Astrocyte (in vitro differentiated cells and primary cell): ENCODE data around the gene UBL4B. TPM values are rescaled to one million over a fixed set of nuclear protein-coding genes. Genes with fewer than 3 reads are reported as not detected.

Experiments
- DNase-seq: peaks from one replicate; pipeline ENCODE4 v3.0.0-alpha.2; 2010; ENCODE audit warnings: low read depth
- FAIRE-seq: peaks from 2 replicates; lab custom pipeline; 2011; peaks lifted over from hg19 to GRCh38; lab: Jason Lieb, UNC
- H2AFZ ChIP-seq: 2 replicates; pipeline ENCODE4 v1.6.0; 2012; ENCODE audit warnings: low read depth, low read length, inconsistent platforms
- H3K27ac ChIP-seq: 2 replicates; pipeline ENCODE4 v1.5.1; 2011; ENCODE audit warnings: low read depth, low read length, inconsistent platforms
- H3K27me3 ChIP-seq: 2 replicates; pipeline ENCODE4 v1.6.0; 2011; ENCODE audit warnings: low read length, inconsistent platforms; ENCODE audit not compliant: insufficient read depth
- H3K36me3 ChIP-seq: 2 replicates; pipeline ENCODE4 v1.5.1; 2011; ENCODE audit warnings: low read length, inconsistent platforms; ENCODE audit not compliant: insufficient read depth
- H3K4me1 ChIP-seq: 2 replicates; pipeline ENCODE4 v1.5.1; 2011; ENCODE audit warnings: low read length, inconsistent platforms; ENCODE audit not compliant: insufficient read depth
- H3K4me2 ChIP-seq: 2 replicates; pipeline ENCODE4 v1.6.0; 2012; ENCODE audit warnings: low read length, inconsistent platforms
- H3K4me3 ChIP-seq: 2 replicates; pipeline ENCODE4 v1.5.1; 2011; ENCODE audit warnings: low read depth, mild to moderate bottlenecking, low read length, inconsistent platforms; ENCODE audit not compliant: insufficient read depth
- H3K79me2 ChIP-seq: 2 replicates; pipeline ENCODE4 v1.6.0; 2012; ENCODE audit warnings: mild to moderate bottlenecking, low read length, inconsistent platforms; ENCODE audit not compliant: insufficient read depth
- H3K9ac ChIP-seq: 2 replicates; pipeline ENCODE4 v1.6.0; 2012; ENCODE audit warnings: mild to moderate bottlenecking, low read length, inconsistent platforms
- H3K9me3 ChIP-seq: 2 replicates; pipeline ENCODE4 v1.5.1; 2012; ENCODE audit warnings: low read depth, mild to moderate bottlenecking, low read length, inconsistent platforms; ENCODE audit not compliant: insufficient read depth
- H4K20me1 ChIP-seq: 2 replicates; pipeline ENCODE4 v1.6.0; 2012; ENCODE audit warnings: low read length, inconsistent platforms; ENCODE audit not compliant: insufficient read depth
- H3K27ac Mint-ChIP-seq: one replicate; pipeline ENCODE4 v1.8.0; 2021; ENCODE audit warnings: mild to moderate bottlenecking, mixed read lengths; ENCODE audit not compliant: unreplicated experiment
- H3K27me3 Mint-ChIP-seq: one replicate; pipeline ENCODE4 v1.8.0; 2021; ENCODE audit warnings: low read depth, mixed read lengths; ENCODE audit not compliant: unreplicated experiment
- H3K36me3 Mint-ChIP-seq: one replicate; pipeline ENCODE4 v1.8.0; 2021; ENCODE audit warnings: low read depth, mixed read lengths; ENCODE audit not compliant: unreplicated experiment
- H3K4me1 Mint-ChIP-seq: one replicate; pipeline ENCODE4 v1.8.0; 2021; ENCODE audit warnings: low read depth, mixed read lengths; ENCODE audit not compliant: unreplicated experiment
- H3K4me3 Mint-ChIP-seq: one replicate; pipeline ENCODE4 v1.8.0; 2021; ENCODE audit warnings: mild to moderate bottlenecking, moderate library complexity, mixed read lengths; ENCODE audit not compliant: unreplicated experiment
- H3K9me3 Mint-ChIP-seq: one replicate; pipeline ENCODE4 v1.8.0; 2021; ENCODE audit warnings: mild to moderate bottlenecking, mixed read lengths; ENCODE audit not compliant: unreplicated experiment
- CTCF ChIP-seq: IDR thresholded peaks from 2 replicates; pipeline ENCODE4 v1.5.1; 2011; ENCODE audit warnings: low read depth, mild to moderate bottlenecking, inconsistent platforms, low read length, moderate library complexity; ENCODE audit not compliant: insufficient read depth
- EZH2 ChIP-seq: IDR thresholded peaks from 2 replicates; pipeline ENCODE4 v1.6.1; 2012; ENCODE audit warnings: mild to moderate bottlenecking, low read length, inconsistent platforms; ENCODE audit not compliant: insufficient read depth
- total RNA-seq: library from RNA; stranded (reverse); gene quantifications from 2 replicates; pipeline ENCODE4 v1.2.1, GENCODE V29; 2021

The UBL4B gene
- total RNA-seq, 1 donor from 2014 or later: not detected

GRCh38 chr1:110114173-110114572, 1.9 kb downstream of the UBL4B start:
- FAIRE-seq: no peak
- H4K20me1 ChIP-seq: no peaks in the 10 kb centered on the region

GRCh38 chr1:110114784-110115183, 2.5 kb downstream of the UBL4B start:
- Histone ChIP-seq H3K9me3 (no peaks in the 10 kb centered on the region), H3K4me1 (no peaks in the 10 kb centered on the region), H3K4me3 (no peak overlapping the region), H3K27ac (no peak overlapping the region), H3K9ac (no peak overlapping the region), H4K20me1 (no peaks in the 10 kb centered on the region), H3K79me2 (no peaks in the 10 kb centered on the region), H2AFZ (no peak overlapping the region), H3K4me2 (no peak overlapping the region), H3K27me3 (peaks cover 21% of the 10 kb centered on the region), H3K36me3 (no peaks in the 10 kb centered on the region)
- H3K9me3 Mint-ChIP-seq: peaks cover 2% of the 10 kb centered on the region
- H3K4me1 Mint-ChIP-seq: peaks cover 8% of the 10 kb centered on the region
- no peaks in the 10 kb centered on the region for H3K36me3 Mint-ChIP-seq
- H3K4me3 Mint-ChIP-seq: no peak overlapping the region
- FAIRE-seq (no peak), DNase-seq (no peak)
- no peak overlapping the region for H3K27ac Mint-ChIP-seq
- TF ChIP-seq CTCF: no peak
- TF ChIP-seq EZH2: no peak
- H3K27me3 Mint-ChIP-seq: peaks cover 54% of the 10 kb centered on the region

More at GRCh38 chr1:110114173-110114572, 1.9 kb downstream of the UBL4B start:
- H3K9me3 Mint-ChIP-seq: no peaks in the 10 kb centered on the region
- H3K27ac Mint-ChIP-seq: no peak overlapping the region
- DNase-seq: no peak
- Histone ChIP-seq H3K79me2 (no peaks in the 10 kb centered on the region), H3K4me2 (no peak overlapping the region), H3K27ac (no peak overlapping the region), H3K36me3 (no peaks in the 10 kb centered on the region), H3K9me3 (no peaks in the 10 kb centered on the region), H3K27me3 (peaks cover 21% of the 10 kb centered on the region), H2AFZ (no peak overlapping the region), H3K9ac (no peak overlapping the region), H3K4me1 (no peaks in the 10 kb centered on the region), H3K4me3 (no peak overlapping the region)
- no peak for TF ChIP-seq EZH2
- TF ChIP-seq CTCF: no peak
- no peak overlapping the region for H3K4me3 Mint-ChIP-seq
- H3K4me1 Mint-ChIP-seq: peaks cover 9% of the 10 kb centered on the region
- peaks cover 55% of the 10 kb centered on the region for H3K27me3 Mint-ChIP-seq
- no peaks in the 10 kb centered on the region for H3K36me3 Mint-ChIP-seq

- Histone ChIP-seq H3K27me3 (peaks cover 22% of the 10 kb centered on the region), H3K36me3 (no peaks in the 10 kb centered on the region), H2AFZ (no peak overlapping the region), H3K27ac (no peak overlapping the region), H3K4me3 (no peak overlapping the region), H3K79me2 (no peaks in the 10 kb centered on the region), H3K9ac (no peak overlapping the region), H3K4me1 (no peaks in the 10 kb centered on the region), H3K4me2 (no peak overlapping the region), H4K20me1 (no peaks in the 10 kb centered on the region), H3K9me3 (no peaks in the 10 kb centered on the region)
- H3K27me3 Mint-ChIP-seq: peaks cover 31% of the 10 kb centered on the region
- H3K36me3 Mint-ChIP-seq: peaks cover 2% of the 10 kb centered on the region
- H3K9me3 Mint-ChIP-seq: peaks cover 7% of the 10 kb centered on the region
- TF ChIP-seq CTCF: no peak
- no peak for TF ChIP-seq EZH2
- no peak overlapping the region for H3K4me3 Mint-ChIP-seq
- H3K4me1 Mint-ChIP-seq: peaks cover 7% of the 10 kb centered on the region
- peak overlapping the region; percentile 42 for H3K27ac Mint-ChIP-seq
- FAIRE-seq (no peak), DNase-seq (no peak)
Measured at GRCh38 chr1:110118636-110119396, 6.6 kb downstream of the UBL4B start.
